Heart right ventricle (tissue), 16 donors: ENCODE measurements around the gene COG7. TPM values are rescaled to one million over a fixed set of nuclear protein-coding genes. Genes with fewer than 3 reads are reported as not detected.

Experiments used
- ATAC-seq, 8 donors: fragments of 200-7000 bp; cut with Tn5 transposase; one replicate each; pipeline ENCODE4 v1.9.1; 2020; ENCODE audit warnings: mild to moderate bottlenecking in 8 of 8, moderate library complexity in 8 of 8, moderate number of reproducible peaks in 1 of 8
- DNase-seq, 2 donors: peaks; one replicate each; pipeline ENCODE4 v3.0.0-alpha.2; 2020
- H3K27ac ChIP-seq, 10 donors: fragments of 200-600 bp; sonication (generic) in 2 of 10; one replicate each; pipeline versions ENCODE4 v1.5.0 to v1.8.0; 2020 to 2022; ENCODE audit warnings: mild to moderate bottlenecking in 3 of 10
- H3K27me3 ChIP-seq, 7 donors: fragments of 200-600 bp; one replicate each; pipeline ENCODE4 v1.8.0; 2021 to 2022; ENCODE audit warnings: mild to moderate bottlenecking in 2 of 7
- H3K36me3 ChIP-seq, 9 donors: fragments of 200-600 bp; sonication (generic) in 1 of 9; one replicate each; pipeline versions ENCODE4 v1.5.0 to v1.8.0; 2020 to 2022; ENCODE audit warnings: mild to moderate bottlenecking in 2 of 9
- H3K4me1 ChIP-seq, 9 donors: fragments of 200-600 bp; sonication (generic) in 1 of 9; one replicate each; pipeline versions ENCODE4 v1.5.0 to v1.8.0; 2020 to 2022; ENCODE audit warnings: mild to moderate bottlenecking in 4 of 9
- H3K4me3 ChIP-seq, 10 donors: fragments of 200-600 bp; sonication (generic) in 2 of 10; one replicate each; pipeline versions ENCODE4 v1.5.0 to v1.8.0; 2020 to 2022; ENCODE audit warnings: mild to moderate bottlenecking in 7 of 10, moderate library complexity in 2 of 10
- H3K9me3 ChIP-seq, 11 donors: fragments of 200-600 bp in 10 of 11; sonication (generic) in 2 of 11; one replicate each; pipeline versions ENCODE4 v1.5.0 to v1.8.0; 2013 to 2022; ENCODE audit warnings: mild to moderate bottlenecking in 2 of 11, control low read depth in 1 of 11, moderate library complexity in 1 of 11
- WGBS, 2 donors: extraction: QIAGEN DNeasy Blood & Tissue Kit; methylation state at CpG; one replicate each; pipeline ENCODE4 v1.1.7; 2013; ENCODE audit warnings: inconsistent platforms in 1 of 2; 5-methylcytosine and 5-hydroxymethylcytosine counted together
- intact Hi-C, 10 donors: fragments of 100-400 bp; cut with DNase I; formaldehyde crosslinking; loops; one replicate each; pipeline versions ENCODE4 v1.11.1 to v1.14.2; 2022
- polyA plus RNA-seq, 2 donors: library from polyadenylated mRNA; stranded (reverse); fragments of 200-250 nt; gene quantifications; one replicate each; pipeline ENCODE4 v1.2.3, GENCODE V29; 2013
- total RNA-seq, 10 donors: library from RNA; stranded (reverse); fragmentation: NEBNext Ultra II Directional in 3 of 10; extraction: Animal tissue kit (Norgen Biotek cat#: 25700) in 3 of 10; gene quantifications; one replicate each; pipeline versions ENCODE4 v1.2.1 to v1.2.4, GENCODE V29; 2021 to 2023
- TF ChIP-seq, protein P1 (sequence below), 9 donors: fragments of 200-600 bp; sonication (generic) in 2 of 9; IDR thresholded peaks; one replicate each; pipeline versions ENCODE4 v1.5.0 to v1.8.0; 2021 to 2022; ENCODE audit warnings: antibody characterized with exemption in 9 of 9, mild to moderate bottlenecking in 5 of 9, moderate library complexity in 1 of 9
- donor health status: Arrhythmogenic right ventricular cardiomyopathy.
- donor health status: ischemic (EF 13 %, LVEDD 7.1; RV severe dilation, severe dysfunction).
- donor health status: healthy with polysubstance abuse.
- donor health status: DM: no; HTN: yes; CAD: no.
- donor health status: DM: no; HTN: no; CAD: no.
- donor health status: ischemic (EF 25% LVEDD 6.9; RV normal size, moderate dysfunction).
- donor health status: ischemic (EF 25% LVEDD 5.7; RV mildly dilated, moderate dysfunction).
- donor health status: healthy.
- donor health status: DM: yes; HTN: yes; CAD: no.
- donor health status: Ischemic cardiomyopathy.
- donor health status: ischemic (EF 35%, LVEDD 5.7; RV mildly dilated, moderate dysfunction).
- donor health status: nonischemic (EF 11% LVEDD 7.7; RV severe dilation, severe dysfunction).
- donor health status: DM: yes; HTN: yes; CAD: no.
- donor health status: PGD.
- donor health status: ischemic (EF 29% LVEDD 5.4; RV normal size, mild dysfunction).
- donor health status: nonischemic (EF 23%, LVEDD 6.1; RV moderate dilation, normal function).

The COG7 gene
- total and polyA plus RNA-seq, 12 donors = 10.9 to 28.1 (median 12.9) TPM

DNA sequence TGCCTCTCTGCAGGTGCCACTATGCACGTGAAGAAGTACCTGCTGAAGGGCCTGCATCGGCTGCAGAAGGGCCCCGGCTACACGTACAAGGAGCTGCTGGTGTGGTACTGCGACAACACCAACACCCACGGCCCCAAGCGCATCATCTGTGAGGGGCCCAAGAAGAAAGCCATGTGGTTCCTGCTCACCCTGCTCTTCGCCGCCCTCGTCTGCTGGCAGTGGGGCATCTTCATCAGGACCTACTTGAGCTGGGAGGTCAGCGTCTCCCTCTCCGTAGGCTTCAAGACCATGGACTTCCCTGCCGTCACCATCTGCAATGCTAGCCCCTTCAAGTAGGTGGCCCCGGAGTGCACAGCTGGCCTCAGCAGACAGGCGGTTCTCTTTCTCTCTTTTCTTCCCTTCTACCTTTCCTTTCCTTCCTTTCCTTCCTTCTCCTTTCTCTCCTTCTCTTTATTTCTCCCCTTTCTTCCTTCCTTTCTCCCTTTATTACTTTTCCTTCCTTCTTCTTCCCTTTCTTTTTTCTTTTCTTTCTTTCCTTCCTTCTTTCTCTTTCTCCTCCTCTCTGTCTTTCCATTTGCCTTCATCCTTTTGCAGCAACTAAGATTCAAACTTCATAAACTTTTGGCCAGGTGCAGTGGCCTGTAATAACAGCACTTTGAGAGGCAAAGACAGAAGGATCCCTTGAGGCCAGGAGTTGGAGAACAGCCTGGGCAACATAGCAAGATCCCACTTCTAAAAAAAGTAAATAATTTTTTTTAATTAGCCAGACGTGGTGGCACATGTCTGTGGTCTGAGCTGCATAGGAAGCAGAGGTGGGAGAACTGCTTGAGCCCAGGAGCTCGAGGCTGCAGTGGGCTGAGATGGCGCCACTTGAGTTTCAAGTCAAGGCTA lies 104.2 kb downstream of the COG7 start:
- no peaks in the 10 kb centered on the region for H3K4me1 ChIP-seq
- H3K36me3 ChIP-seq = no peaks in the 10 kb centered on the region
- DNase-seq (no peak), ATAC-seq (no peak)
- intact Hi-C loops = no loop called here
- TF ChIP-seq, protein P1, sequence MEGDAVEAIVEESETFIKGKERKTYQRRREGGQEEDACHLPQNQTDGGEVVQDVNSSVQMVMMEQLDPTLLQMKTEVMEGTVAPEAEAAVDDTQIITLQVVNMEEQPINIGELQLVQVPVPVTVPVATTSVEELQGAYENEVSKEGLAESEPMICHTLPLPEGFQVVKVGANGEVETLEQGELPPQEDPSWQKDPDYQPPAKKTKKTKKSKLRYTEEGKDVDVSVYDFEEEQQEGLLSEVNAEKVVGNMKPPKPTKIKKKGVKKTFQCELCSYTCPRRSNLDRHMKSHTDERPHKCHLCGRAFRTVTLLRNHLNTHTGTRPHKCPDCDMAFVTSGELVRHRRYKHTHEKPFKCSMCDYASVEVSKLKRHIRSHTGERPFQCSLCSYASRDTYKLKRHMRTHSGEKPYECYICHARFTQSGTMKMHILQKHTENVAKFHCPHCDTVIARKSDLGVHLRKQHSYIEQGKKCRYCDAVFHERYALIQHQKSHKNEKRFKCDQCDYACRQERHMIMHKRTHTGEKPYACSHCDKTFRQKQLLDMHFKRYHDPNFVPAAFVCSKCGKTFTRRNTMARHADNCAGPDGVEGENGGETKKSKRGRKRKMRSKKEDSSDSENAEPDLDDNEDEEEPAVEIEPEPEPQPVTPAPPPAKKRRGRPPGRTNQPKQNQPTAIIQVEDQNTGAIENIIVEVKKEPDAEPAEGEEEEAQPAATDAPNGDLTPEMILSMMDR (IDR thresholded peaks at IDR 0.05) = peak in 1 of 9 donors; percentile 17
- H3K9me3 ChIP-seq = no peaks in the 10 kb centered on the region
- WGBS, 2 donors = 54 to 57% methylated on average over 18 of the region's 18 CpGs
- H3K27ac ChIP-seq = no peak overlapping the region
- peaks cover 0 to 17% (median 0%) of the 10 kb centered on the region in 7 donors for H3K27me3 ChIP-seq
- H3K4me3 ChIP-seq = no peak overlapping the region

DNA sequence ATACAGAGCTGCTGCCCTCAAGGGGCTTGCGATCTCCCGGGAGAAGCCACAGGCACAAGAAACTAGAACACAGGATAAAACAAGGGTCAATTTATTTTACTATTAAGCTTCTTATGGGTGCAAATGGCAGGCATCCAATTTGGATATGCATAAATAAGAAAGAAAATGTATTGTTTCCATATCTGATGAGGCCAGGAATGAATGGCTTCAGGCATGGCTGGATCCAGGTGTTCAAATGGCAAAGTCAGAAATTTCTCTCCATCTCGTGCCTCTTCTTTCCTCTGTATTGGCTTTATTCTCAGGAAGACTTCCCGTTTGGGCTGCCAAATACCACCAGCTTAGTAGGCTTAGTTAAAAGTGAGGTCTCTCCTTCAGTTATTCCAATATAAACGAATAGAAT lies 107.8 kb downstream of the COG7 start:
- peaks cover 0 to 6% (median 0%) of the 10 kb centered on the region in 7 donors for H3K27me3 ChIP-seq
- H3K9me3 ChIP-seq = no peaks in the 10 kb centered on the region
- intact Hi-C loops = no loop called here
- no peak for DNase-seq
- ATAC-seq = no peak
- no peak overlapping the region for H3K27ac ChIP-seq
- WGBS, 2 donors = 80 to 83% methylated on average over 5 of the region's 5 CpGs
- TF ChIP-seq, protein P1 (IDR thresholded peaks at IDR 0.05) = no peak
- H3K36me3 ChIP-seq = no peaks in the 10 kb centered on the region
- no peaks in the 10 kb centered on the region for H3K4me1 ChIP-seq
- H3K4me3 ChIP-seq = no peak overlapping the region

DNA sequence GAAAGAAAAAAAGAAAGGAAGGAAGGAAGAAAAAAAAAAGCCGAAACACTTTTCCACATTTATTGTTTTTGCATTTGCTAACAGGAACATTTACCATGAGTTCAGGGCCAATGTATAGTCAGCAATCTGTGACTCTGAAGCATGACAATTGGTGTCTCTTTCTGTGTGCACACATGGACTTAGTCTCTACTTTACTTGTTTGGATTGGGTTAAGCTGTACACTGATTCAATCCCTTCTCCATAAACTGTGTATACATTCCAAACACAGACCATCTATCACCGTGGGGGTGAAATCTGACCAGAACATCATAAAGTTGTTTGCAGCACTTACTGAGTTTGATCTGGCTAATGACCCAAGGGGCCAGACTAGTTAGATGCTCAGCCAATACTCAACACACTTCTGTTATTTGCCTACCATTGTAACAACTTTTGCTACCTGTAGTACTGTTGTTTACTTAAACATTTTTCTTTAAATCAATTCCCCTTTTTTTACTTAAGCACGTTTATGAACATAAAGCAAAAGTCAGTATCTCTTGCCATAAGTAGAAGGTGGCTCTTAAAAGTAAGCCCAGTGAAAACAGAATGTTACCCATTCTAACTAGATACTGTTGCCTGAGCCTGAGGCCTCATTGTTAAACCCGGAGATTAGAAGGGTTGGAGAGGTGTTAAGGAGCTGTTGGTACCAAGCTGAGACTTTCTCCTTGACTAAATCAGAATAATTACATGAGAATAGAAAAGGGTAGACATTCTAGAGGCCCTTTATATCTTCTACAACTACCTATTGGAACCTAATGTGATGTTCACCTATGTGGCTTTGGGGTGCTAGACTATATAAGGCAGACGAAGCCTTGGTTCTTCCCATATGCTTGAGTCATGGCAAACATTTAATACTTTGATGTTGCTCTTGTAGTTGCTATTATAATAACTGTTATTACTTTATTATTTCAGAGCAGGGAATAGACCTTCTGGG lies 109.1 kb downstream of the COG7 start:
- no peaks in the 10 kb centered on the region for H3K4me1 ChIP-seq
- no peaks in the 10 kb centered on the region for H3K36me3 ChIP-seq
- DNase-seq = no peak
- ATAC-seq = no peak
- intact Hi-C loops = no loop called here
- no peaks in the 10 kb centered on the region for H3K9me3 ChIP-seq
- H3K27me3 ChIP-seq = peaks cover 0 to 6% (median 0%) of the 10 kb centered on the region in 7 donors
- 65 to 73% methylated on average over 5 of the region's 5 CpGs for WGBS, 2 donors
- H3K27ac ChIP-seq = no peak overlapping the region
- no peak overlapping the region for H3K4me3 ChIP-seq
- TF ChIP-seq, protein P1 (IDR thresholded peaks at IDR 0.05) = no peak

DNA sequence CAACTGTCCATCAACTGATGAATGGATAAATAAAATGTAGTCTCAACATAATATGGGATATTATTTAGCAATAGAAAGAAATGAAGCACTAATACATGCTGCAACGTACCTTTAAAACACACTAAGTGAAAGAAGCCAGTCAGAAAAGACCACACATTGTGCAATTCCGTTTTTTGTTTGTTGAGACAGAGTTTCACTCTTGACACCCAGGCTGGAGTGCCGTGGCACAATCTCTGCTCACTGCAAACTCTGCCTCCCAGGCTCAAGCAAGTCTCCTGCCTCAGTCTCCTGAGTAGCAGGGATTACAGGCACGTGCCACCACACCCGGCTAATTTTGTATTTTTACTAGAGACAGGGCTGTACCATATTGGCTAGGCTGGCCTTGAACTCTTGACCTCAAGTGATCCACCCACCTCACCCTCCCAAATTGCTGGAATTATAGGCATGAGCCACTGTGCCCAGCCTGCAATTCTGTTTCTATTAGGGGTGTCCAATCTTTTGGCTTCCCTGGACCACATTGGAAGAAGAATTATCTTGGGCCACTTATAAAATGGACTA lies 110.8 kb downstream of the COG7 start:
- 76 to 78% methylated on average over 5 of the region's 5 CpGs for WGBS, 2 donors
- ATAC-seq (no peak), DNase-seq (no peak)
- TF ChIP-seq, protein P1 (IDR thresholded peaks at IDR 0.05) = no peak
- H3K9me3 ChIP-seq = peaks cover 0 to 9% (median 0%) of the 10 kb centered on the region in 11 donors
- peaks cover 0 to 5% (median 0%) of the 10 kb centered on the region in 7 donors for H3K27me3 ChIP-seq
- H3K4me1 ChIP-seq = no peaks in the 10 kb centered on the region
- intact Hi-C loops = no loop called here
- H3K27ac ChIP-seq = no peak overlapping the region
- no peak overlapping the region for H3K4me3 ChIP-seq
- no peaks in the 10 kb centered on the region for H3K36me3 ChIP-seq
